Transverse colon (tissue), 4 donors: ENCODE data around the gene TAF15. TPM values are rescaled to one million over a fixed set of nuclear protein-coding genes. Genes with fewer than 3 reads are reported as not detected.

Experiments
- DNase-seq: peaks from one replicate; pipeline ENCODE4 v3.0.0-alpha.2; 2019
- H3K27ac ChIP-seq, 4 donors: fragments of 200-600 bp; sonication (generic); 2 replicates each; pipeline ENCODE4 v1.5.1; 2016 to 2018; ENCODE audit warnings: inconsistent platforms in 4 of 4
- H3K27me3 ChIP-seq: fragments of 200-600 bp; sonication (generic); 2 replicates; pipeline ENCODE4 v1.5.1; 2017; ENCODE audit warnings: inconsistent platforms
- H3K36me3 ChIP-seq, 4 donors: fragments of 200-600 bp; sonication (generic); 2 replicates each; pipeline ENCODE4 v1.5.1; 2017 to 2019; ENCODE audit warnings: inconsistent platforms in 4 of 4
- H3K4me1 ChIP-seq, 4 donors: fragments of 200-600 bp; sonication (generic); 2 replicates each; pipeline ENCODE4 v1.5.1; 2017 to 2020; ENCODE audit warnings: inconsistent platforms in 4 of 4
- H3K4me3 ChIP-seq, 4 donors: fragments of 200-600 bp; sonication (generic); 1 replicate in 1 of 4; 2 replicates in 3 of 4; pipeline versions ENCODE4 v1.5.1 to v1.6.1; 2017 to 2019; ENCODE audit warnings: inconsistent platforms in 4 of 4
- H3K9me3 ChIP-seq, 2 donors: fragments of 200-600 bp; sonication (generic); 2 replicates each; pipeline ENCODE4 v1.5.1; 2017 to 2019; ENCODE audit warnings: inconsistent platforms in 2 of 2
- CTCF ChIP-seq, 5 experiments: fragments of 200-600 bp in 3 of 5; fragments of 450-650 bp in 2 of 5; sonication (generic) in 3 of 5; IDR thresholded peaks; 1 replicate in 2 of 5; 2 replicates in 3 of 5; pipeline ENCODE4 v1.5.1; 2016 to 2017; ENCODE audit warnings: antibody characterized with exemption in 5 of 5, inconsistent platforms in 3 of 5, mild to moderate bottlenecking in 2 of 5, moderate library complexity in 1 of 5
- EP300 ChIP-seq: sonication (generic); formaldehyde crosslinking; IDR thresholded peaks from one replicate; pipeline ENCODE4 v1.6.1; 2017; ENCODE audit warnings: antibody characterized with exemption, low read depth
- POLR2A ChIP-seq: fragments of 450-650 bp; IDR thresholded peaks from one replicate; pipeline ENCODE4 v1.6.1; 2016; ENCODE audit warnings: antibody characterized with exemption, mild to moderate bottlenecking, moderate library complexity
- POLR2AphosphoS5 ChIP-seq, 3 donors: sonication (generic); formaldehyde crosslinking; IDR thresholded peaks; one replicate each; pipeline ENCODE4 v1.6.1; 2016; ENCODE audit warnings: antibody characterized with exemption in 3 of 3
- WGBS, 2 donors: methylation state at CpG; one replicate each; pipeline ENCODE4 v1.1.5; 2018; ENCODE audit warnings: low coverage in 1 of 2; 5-methylcytosine and 5-hydroxymethylcytosine counted together
- in situ Hi-C, 4 donors: fragments of 200-750 bp; cut with MboI; loops; one replicate each; pipeline versions ENCODE4 v1.15.0 to v1.15.1; 2017; ENCODE audit warnings: low sequenced_read_pairs in 3 of 4, low pct_ligation_motif_present in 1 of 4, low pct_unique_long_range_greater_than_20kb in 1 of 4
- intact Hi-C: fragments of 100-400 bp; cut with DNase I; formaldehyde crosslinking; loops from one replicate; pipeline ENCODE4 v1.15.1; 2023; ENCODE audit warnings: low total_unique reads
- total RNA-seq, 4 donors: library from RNA; depleted of rRNA; stranded (reverse); fragments of >200 nt; gene quantifications; one replicate each; pipeline ENCODE4 v1.1.0, GENCODE V29; 2016

The TAF15 gene
- total RNA-seq, 4 donors from 2014 or later: 13.1 to 74.3 (median 37.9) TPM

GRCh38 chr17:35778641-35779196 lies 30.6 kb upstream of the TAF15 start:
- no peaks in the 10 kb centered on the region for H3K27me3 ChIP-seq
- TF ChIP-seq EP300 (no peak), POLR2AphosphoS5 (IDR thresholded peaks at IDR 0.05) (no peak), POLR2A (no peak), CTCF (IDR thresholded peaks at IDR 0.05) (no peak)
- intact Hi-C loops: no loop called here
- no peak overlapping the region for H3K4me3 ChIP-seq
- in situ Hi-C loops: no loop called here
- H3K27ac ChIP-seq: peak overlapping the region in 3 of 4 donors; percentile 11 to 51 (median 42)
- 93 to 100% methylated on average over 2 to 16 of the region's 16 CpGs for WGBS, 2 donors
- no peaks in the 10 kb centered on the region for H3K36me3 ChIP-seq
- DNase-seq: no peak
- no peaks in the 10 kb centered on the region for H3K9me3 ChIP-seq
- peaks cover 37 to 57% (median 53%) of the 10 kb centered on the region in 4 donors for H3K4me1 ChIP-seq

GRCh38 chr17:35780950-35781349 lies 28.3 kb upstream of the TAF15 start:
- H3K27ac ChIP-seq: no peak overlapping the region
- no peaks in the 10 kb centered on the region for H3K27me3 ChIP-seq
- no peaks in the 10 kb centered on the region for H3K9me3 ChIP-seq
- 79 to 85% methylated on average over 3 of the region's 3 CpGs for WGBS, 2 donors
- no peaks in the 10 kb centered on the region for H3K36me3 ChIP-seq
- intact Hi-C loops (no loop called here), in situ Hi-C loops (no loop called here)
- no peak for DNase-seq
- no peak overlapping the region for H3K4me3 ChIP-seq
- TF ChIP-seq EP300: no peak
- no peak for TF ChIP-seq POLR2A
- no peak for TF ChIP-seq POLR2AphosphoS5 (IDR thresholded peaks at IDR 0.05)
- no peak for TF ChIP-seq CTCF (IDR thresholded peaks at IDR 0.05)
- H3K4me1 ChIP-seq: peaks cover 25 to 57% (median 45%) of the 10 kb centered on the region in 4 donors

GRCh38 chr17:35784895-35785294 lies 24.4 kb upstream of the TAF15 start:
- peak overlapping the region; percentile 84 to 88 (median 86) for H3K27ac ChIP-seq
- TF ChIP-seq POLR2AphosphoS5 (IDR thresholded peaks at IDR 0.05) (no peak), CTCF (IDR thresholded peaks at IDR 0.05) (no peak), POLR2A (no peak), EP300 (no peak)
- DNase-seq: no peak
- intact Hi-C loops: no loop called here
- H3K36me3 ChIP-seq: no peaks in the 10 kb centered on the region
- H3K4me1 ChIP-seq: peaks cover 42 to 81% (median 65%) of the 10 kb centered on the region in 4 donors
- H3K9me3 ChIP-seq: no peaks in the 10 kb centered on the region
- WGBS, 2 donors: 81% methylated on average over 2 of the region's 2 CpGs; no CpG with 5 or more reads in 1 of the 2 donors
- in situ Hi-C loops: no loop called here
- H3K27me3 ChIP-seq: no peaks in the 10 kb centered on the region
- H3K4me3 ChIP-seq: no peak overlapping the region

- peak overlapping the region; percentile 79 to 86 (median 83) for H3K27ac ChIP-seq
- no peak for TF ChIP-seq CTCF (IDR thresholded peaks at IDR 0.05)
- no peak for TF ChIP-seq EP300
- TF ChIP-seq POLR2AphosphoS5 (IDR thresholded peaks at IDR 0.05): peak in 2 of 3 donors; percentile 19 to 37
- no peak overlapping the region for H3K4me3 ChIP-seq
- no peaks in the 10 kb centered on the region for H3K36me3 ChIP-seq
- no peaks in the 10 kb centered on the region for H3K27me3 ChIP-seq
- H3K4me1 ChIP-seq: peaks cover 42 to 89% (median 72%) of the 10 kb centered on the region in 4 donors
- intact Hi-C loops: no loop called here
- in situ Hi-C loops: no loop called here
- peak; percentile 8 for DNase-seq
- no peaks in the 10 kb centered on the region for H3K9me3 ChIP-seq
- 21% methylated on average over 3 of the region's 3 CpGs; no CpG with 5 or more reads in 1 of the 2 donors for WGBS, 2 donors
These were observed 22.3 kb upstream of the TAF15 start for GRCh38 chr17:35786941-35787432.
